Large intestine (tissue), 3 donors: ENCODE measurements around the gene PRR23C. TPM values are rescaled to one million over a fixed set of nuclear protein-coding genes. Genes with fewer than 3 reads are reported as not detected.
A peak's percentile ranks its signal among the peaks of the same experiment; 100 is the strongest.
"Not testable (repeated sequence)": the region's sequence is repeated elsewhere in the genome, so short reads cannot be mapped to it uniquely, and the experiment has no call there.

Experiments
- DNase-seq, 2 donors: peaks; one replicate each; pipeline versions ENCODE4 v3.0.0 to v3.0.0-alpha.2; 2013
- H3K27ac ChIP-seq: one replicate; pipeline ENCODE4 v1.5.1; 2013; ENCODE audit warnings: low read length
- H3K27me3 ChIP-seq: 2 replicates; pipeline ENCODE4 v1.6.1; 2013; ENCODE audit warnings: low read length; ENCODE audit not compliant: control insufficient read depth, insufficient read depth
- H3K36me3 ChIP-seq: 2 replicates; pipeline ENCODE4 v1.6.1; 2013; ENCODE audit warnings: low read length; ENCODE audit not compliant: control insufficient read depth, insufficient read depth
- H3K4me1 ChIP-seq: one replicate; pipeline ENCODE4 v1.6.1; 2013; ENCODE audit warnings: low read length; ENCODE audit not compliant: control insufficient read depth, insufficient read depth
- H3K4me3 ChIP-seq: one replicate; pipeline ENCODE4 v1.5.1; 2013; ENCODE audit warnings: low read length
- H3K9me3 ChIP-seq: one replicate; pipeline ENCODE4 v1.6.1; 2013; ENCODE audit warnings: mild to moderate bottlenecking, low read depth, low read length, moderate library complexity; ENCODE audit not compliant: control insufficient read depth
- WGBS: methylation state at CpG from one replicate; pipeline ENCODE4 v1.1.5; 2013; ENCODE audit warnings: low lambda C conversion rate; ENCODE audit not compliant: insufficient coverage; 5-methylcytosine and 5-hydroxymethylcytosine counted together
- polyA plus RNA-seq: library from polyadenylated mRNA; unstranded; fragments of 120-200 nt; gene quantifications from one replicate; pipeline ENCODE4 v1.2.1, GENCODE V29; 2013

Gene PRR23C
- polyA plus RNA-seq, 1 donor = not detected

GRCh38 chr3:139037478-139037877 is 7.2 kb downstream of the PRR23C start:
- H3K36me3 ChIP-seq = no peaks in the 10 kb centered on the region
- H3K9me3 ChIP-seq = no peaks in the 10 kb centered on the region
- peaks cover 7% of the 10 kb centered on the region for H3K27me3 ChIP-seq
- no peak for DNase-seq
- no peak overlapping the region for H3K4me3 ChIP-seq
- no peak overlapping the region for H3K27ac ChIP-seq
- H3K4me1 ChIP-seq = no peaks in the 10 kb centered on the region
- 87% methylated on average over 3 of the region's 6 CpGs for WGBS

DNA sequence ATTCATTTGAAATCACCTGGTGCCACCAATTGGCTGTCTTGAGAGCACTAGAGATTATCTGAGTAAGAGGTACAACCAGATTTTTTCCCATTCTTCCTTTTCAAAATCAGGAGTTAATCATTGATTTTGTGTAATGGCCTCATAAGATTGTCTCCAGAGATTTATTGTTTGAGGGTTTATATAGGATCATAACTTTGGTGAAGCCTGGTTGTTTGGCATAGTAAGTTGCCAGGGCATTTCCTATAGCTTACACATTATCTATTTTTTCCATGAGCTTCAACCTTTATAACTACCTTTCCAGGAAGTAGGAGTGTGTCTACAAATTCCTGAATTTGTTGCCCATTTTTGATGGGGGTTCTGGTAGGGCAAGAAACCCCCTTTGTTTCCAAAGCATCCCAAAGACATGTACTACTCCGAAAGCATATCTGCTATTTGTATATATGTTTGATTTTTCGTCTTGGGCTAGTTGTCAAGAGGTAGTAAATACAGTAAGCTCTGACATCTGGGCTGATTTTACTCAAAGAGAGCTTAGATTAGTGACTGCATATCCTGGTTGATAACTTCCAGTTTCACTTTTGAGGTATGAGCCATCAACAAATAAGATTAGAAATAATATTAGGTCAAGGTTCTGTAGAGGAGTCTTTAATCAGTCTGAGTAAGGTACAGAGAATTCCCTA is 12.2 kb downstream of the PRR23C start:
- peaks cover 2% of the 10 kb centered on the region for H3K9me3 ChIP-seq
- H3K4me1 ChIP-seq = no peaks in the 10 kb centered on the region
- no peak overlapping the region for H3K4me3 ChIP-seq
- H3K27ac ChIP-seq = no peak overlapping the region
- peak in 1 of 2 donors; percentile 49 for DNase-seq
- WGBS = no CpG with 5 or more reads among the region's 2 CpGs
- H3K27me3 ChIP-seq = no peaks in the 10 kb centered on the region
- no peaks in the 10 kb centered on the region for H3K36me3 ChIP-seq

- H3K4me3 ChIP-seq, H3K27me3 ChIP-seq, H3K9me3 ChIP-seq, H3K27ac ChIP-seq, DNase-seq, H3K4me1 ChIP-seq, H3K36me3 ChIP-seq: not testable (repeated sequence)
Observed at GRCh38 chr3:139030576-139030975, 14.1 kb downstream of the PRR23C start.

- Histone ChIP-seq H3K27me3 (peaks cover 6% of the 10 kb centered on the region), H3K4me3 (no peak overlapping the region), H3K9me3 (peaks cover 10% of the 10 kb centered on the region), H3K27ac (no peak overlapping the region), H3K36me3 (no peaks in the 10 kb centered on the region), H3K4me1 (no peaks in the 10 kb centered on the region)
- DNase-seq = no peak
- 100% methylated on average over 2 of the region's 2 CpGs for WGBS
Observed at GRCh38 chr3:139024968-139025367, 19.7 kb downstream of the PRR23C start.

- Histone ChIP-seq H3K36me3 (no peaks in the 10 kb centered on the region), H3K9me3 (peaks cover 15% of the 10 kb centered on the region), H3K27ac (no peak within 1 kb of the TSS), H3K4me1 (no peaks in the 10 kb centered on the region), H3K27me3 (peaks cover 13% of the 10 kb centered on the region), H3K4me3 (no peak within 1 kb of the TSS)
- WGBS = 56% methylated on average over 4 of the region's 19 CpGs
- DNase-seq = no peak
Observed at GRCh38 chr3:139020868-139021234, 23.8 kb downstream of the PRR23C start, which contains the start of gene PRR23B. Gene PRR23B, minus strand, starts transcription at chr3:139020926. Its CDS starts 265 bp downstream, at chr3:139020661.

GRCh38 chr3:139020036-139020867 is 24.4 kb downstream of the PRR23C start:
- peaks cover 13% of the 10 kb centered on the region for H3K27me3 ChIP-seq
- no peak overlapping the region for H3K4me3 ChIP-seq
- no CpG with 5 or more reads among the region's 81 CpGs for WGBS
- no peak for DNase-seq
- H3K36me3 ChIP-seq = no peaks in the 10 kb centered on the region
- H3K4me1 ChIP-seq = no peaks in the 10 kb centered on the region
- H3K9me3 ChIP-seq = peaks cover 15% of the 10 kb centered on the region
- H3K27ac ChIP-seq = no peak overlapping the region

GRCh38 chr3:139016430-139017048 is 28.2 kb downstream of the PRR23C start:
- Histone ChIP-seq H3K27me3 (peaks cover 13% of the 10 kb centered on the region), H3K27ac (no peak overlapping the region), H3K4me1 (no peaks in the 10 kb centered on the region), H3K36me3 (no peaks in the 10 kb centered on the region), H3K9me3 (peaks cover 15% of the 10 kb centered on the region), H3K4me3 (no peak overlapping the region)
- WGBS = no CpG with 5 or more reads among the region's 3 CpGs
- DNase-seq = no peak

GRCh38 chr3:139006051-139006716 is 38.5 kb downstream of the PRR23C start, which contains the start of gene PRR23A:
Gene PRR23A, minus strand, starts transcription at chr3:139006268. Its CDS starts 0 bp downstream, at chr3:139006268.
- peaks cover 14% of the 10 kb centered on the region for H3K9me3 ChIP-seq
- H3K4me3 ChIP-seq = no peak within 1 kb of the TSS
- no peak within 1 kb of the TSS for H3K27ac ChIP-seq
- DNase-seq = no peak
- H3K4me1 ChIP-seq = no peaks in the 10 kb centered on the region
- no CpG with 5 or more reads among the region's 60 CpGs for WGBS
- H3K36me3 ChIP-seq = no peaks in the 10 kb centered on the region
- no peaks in the 10 kb centered on the region for H3K27me3 ChIP-seq

- DNase-seq = no peak
- Histone ChIP-seq H3K36me3 (no peaks in the 10 kb centered on the region), H3K4me1 (no peaks in the 10 kb centered on the region), H3K9me3 (peaks cover 19% of the 10 kb centered on the region), H3K4me3 (no peak overlapping the region), H3K27me3 (no peaks in the 10 kb centered on the region), H3K27ac (no peak overlapping the region)
- WGBS = no CpG with 5 or more reads among the region's 45 CpGs
Observed at GRCh38 chr3:139005356-139005993, 39.2 kb downstream of the PRR23C start.

DNA sequence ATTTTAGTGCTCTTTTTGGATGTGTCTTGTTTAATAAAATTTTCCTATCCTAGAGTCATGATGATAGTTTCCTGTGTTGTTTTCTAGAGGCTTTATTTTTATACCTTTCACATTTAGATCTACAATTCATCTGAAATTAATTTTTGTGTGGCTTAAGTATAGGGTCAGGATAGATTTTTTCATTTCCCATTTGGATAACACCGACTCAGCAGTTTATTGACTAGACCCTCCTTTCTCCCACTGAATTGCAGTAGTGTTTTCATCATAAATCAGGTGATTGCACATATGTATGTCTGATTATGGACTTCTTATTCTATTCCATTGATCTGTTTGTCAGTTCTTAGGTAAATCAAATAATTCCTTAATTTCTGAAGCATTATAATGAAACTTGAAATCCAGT is 49.0 kb downstream of the PRR23C start:
- H3K4me3 ChIP-seq = no peak overlapping the region
- no peaks in the 10 kb centered on the region for H3K36me3 ChIP-seq
- H3K9me3 ChIP-seq = peaks cover 3% of the 10 kb centered on the region
- peaks cover 7% of the 10 kb centered on the region for H3K27me3 ChIP-seq
- DNase-seq = no peak
- no peak overlapping the region for H3K27ac ChIP-seq
- H3K4me1 ChIP-seq = no peaks in the 10 kb centered on the region
- WGBS = no CpG with 5 or more reads among the region's 1 CpG
